Jurkat, Clone E6-1 (cell line): ENCODE data around the gene ZSCAN31. TPM values are rescaled to one million over a fixed set of nuclear protein-coding genes. Genes with fewer than 3 reads are reported as not detected.
"Not testable (repeated sequence)": the region's sequence is repeated elsewhere in the genome, so short reads cannot be mapped to it uniquely, and the experiment has no call there.

Experiments
- DNase-seq: peaks from one replicate; pipeline ENCODE4 v3.0.0-alpha.2; 2011; ENCODE audit warnings: low read depth, low spot score
- H3K4me3 ChIP-seq: 2 replicates; pipeline ENCODE4 v1.5.1; 2011; ENCODE audit warnings: mild to moderate bottlenecking, low read length, control low read depth, moderate library complexity
- polyA plus RNA-seq: library from polyadenylated mRNA; unstranded; fragments of >200 nt; gene quantifications from one replicate; pipeline ENCODE4 v1.2.1, GENCODE V29; 2012; ENCODE audit warnings: missing spikeins; ENCODE audit not compliant: insufficient read length, insufficient read depth

Gene ZSCAN31
- polyA plus RNA-seq, result 5.6 TPM

DNA sequence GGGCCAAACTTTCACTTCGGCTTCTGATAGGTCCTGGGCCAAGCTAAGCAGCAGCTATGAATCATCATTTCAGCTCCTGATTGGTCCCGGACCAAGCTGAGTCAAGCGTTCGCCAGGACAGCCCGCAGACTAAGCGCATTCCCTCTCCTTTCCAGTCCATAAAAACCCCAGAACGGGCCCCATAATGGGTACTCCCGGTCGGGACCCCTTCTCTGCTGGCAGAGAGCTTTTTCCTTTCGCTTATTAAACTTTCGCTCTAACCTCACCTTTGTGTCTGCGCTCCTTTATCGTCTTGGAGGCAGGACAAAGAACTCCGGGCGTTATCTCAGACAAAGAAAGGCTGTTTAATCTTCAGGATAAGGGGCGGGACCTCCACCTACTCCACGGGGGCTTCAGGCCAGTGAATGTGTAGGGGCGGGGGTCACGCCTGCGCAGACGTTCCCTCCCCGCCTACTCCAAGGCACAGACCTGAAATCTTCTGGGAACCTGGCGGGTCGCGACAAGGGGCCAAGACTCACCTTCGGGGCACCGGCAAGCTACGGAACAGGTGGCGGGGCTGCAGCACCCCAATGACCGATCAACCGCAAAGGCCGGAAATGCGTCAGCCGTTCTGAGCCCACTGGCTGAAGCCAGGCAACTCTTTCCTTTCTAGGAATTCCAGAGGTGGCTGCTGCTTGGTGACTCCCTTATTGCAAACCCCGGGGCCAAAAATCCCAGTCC lies at the start of gene ZSCAN31:
ZSCAN31 (minus strand) TSS at position 585 of the 720 bp plus-strand sequence. CDS start 6,465 bp downstream, outside the sequence.
- peak; percentile 91 for DNase-seq
- H3K4me3 ChIP-seq, result peak within 1 kb of the TSS; percentile 81

- no peak overlapping the region for H3K4me3 ChIP-seq
- DNase-seq, result no peak
Measured at GRCh38 chr6:28384143-28384533, 48.2 kb upstream of the ZSCAN31 start.

GRCh38 chr6:28383235-28384142 lies 47.5 kb upstream of the ZSCAN31 start:
- no peak for DNase-seq
- no peak overlapping the region for H3K4me3 ChIP-seq

DNA sequence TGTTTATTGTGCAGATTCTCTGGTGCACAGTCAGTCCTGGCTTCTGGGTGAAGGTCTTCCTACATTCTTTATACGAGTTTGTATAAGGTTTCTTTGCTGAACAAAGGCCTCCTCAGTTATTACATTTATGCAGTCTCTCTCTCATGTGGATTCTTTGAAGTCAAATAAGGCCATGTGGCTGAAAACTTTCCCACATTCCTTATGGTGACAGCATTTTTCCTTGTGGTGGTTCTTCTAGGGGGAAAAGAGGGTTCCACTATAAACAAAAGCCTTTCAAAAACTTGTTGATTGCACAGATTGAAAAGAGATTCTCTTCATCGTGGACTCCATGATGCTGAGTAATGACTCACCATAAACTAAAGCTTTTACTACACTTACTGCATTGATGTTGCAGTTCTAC lies 44.4 kb upstream of the ZSCAN31 start:
- H3K4me3 ChIP-seq, result no peak overlapping the region
- no peak for DNase-seq

DNA sequence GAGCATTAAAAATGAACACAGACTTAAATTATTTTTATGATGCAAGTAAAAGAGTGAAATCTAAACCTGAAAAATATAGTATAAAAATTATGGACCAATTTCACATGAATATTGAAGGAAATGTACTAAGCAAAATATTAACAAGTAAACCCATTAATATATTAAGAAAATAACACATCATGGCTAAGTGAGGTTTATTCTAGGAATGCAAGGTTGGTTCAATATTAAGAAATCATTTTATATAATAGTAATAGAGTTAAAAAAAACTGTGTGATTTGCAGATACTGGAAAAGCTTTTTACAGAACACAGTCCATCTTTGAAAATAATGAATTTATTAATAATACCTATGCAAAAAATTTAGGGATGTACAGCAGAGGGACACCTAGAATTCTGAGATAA lies 42.7 kb upstream of the ZSCAN31 start:
- no peak overlapping the region for H3K4me3 ChIP-seq
- DNase-seq, result no peak

GRCh38 chr6:28377879-28378278 lies 41.9 kb upstream of the ZSCAN31 start:
- H3K4me3 ChIP-seq, result no peak overlapping the region
- DNase-seq, result no peak

DNA sequence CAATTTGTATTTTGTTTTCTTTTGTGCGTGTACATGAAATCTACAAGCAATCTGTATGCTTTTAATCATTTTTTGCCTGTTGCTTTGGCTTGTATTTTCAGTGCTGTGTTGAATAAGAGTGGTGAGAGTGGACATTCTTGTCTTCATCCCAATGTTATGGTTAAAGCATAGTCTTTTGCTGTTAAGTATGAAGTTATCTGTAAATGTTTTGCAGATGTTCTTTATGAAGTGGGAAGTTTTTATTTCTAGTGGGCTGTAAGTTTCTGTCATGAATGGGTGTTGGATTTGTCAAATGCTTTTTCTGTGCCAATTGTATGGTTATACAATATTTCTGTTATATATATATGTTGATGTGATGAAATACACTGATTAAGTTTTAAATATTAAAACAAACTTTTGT lies 38.0 kb upstream of the ZSCAN31 start:
- no peak for DNase-seq
- no peak overlapping the region for H3K4me3 ChIP-seq

- no peak overlapping the region for H3K4me3 ChIP-seq
- no peak for DNase-seq
Measured at GRCh38 chr6:28371706-28372451, 35.9 kb upstream of the ZSCAN31 start.

GRCh38 chr6:28371280-28371679 lies 35.3 kb upstream of the ZSCAN31 start:
- H3K4me3 ChIP-seq, result no peak overlapping the region
- DNase-seq, result no peak

- DNase-seq, result peak; percentile 12
- no peak overlapping the region for H3K4me3 ChIP-seq
Measured at GRCh38 chr6:28370440-28370839, 34.5 kb upstream of the ZSCAN31 start.

DNA sequence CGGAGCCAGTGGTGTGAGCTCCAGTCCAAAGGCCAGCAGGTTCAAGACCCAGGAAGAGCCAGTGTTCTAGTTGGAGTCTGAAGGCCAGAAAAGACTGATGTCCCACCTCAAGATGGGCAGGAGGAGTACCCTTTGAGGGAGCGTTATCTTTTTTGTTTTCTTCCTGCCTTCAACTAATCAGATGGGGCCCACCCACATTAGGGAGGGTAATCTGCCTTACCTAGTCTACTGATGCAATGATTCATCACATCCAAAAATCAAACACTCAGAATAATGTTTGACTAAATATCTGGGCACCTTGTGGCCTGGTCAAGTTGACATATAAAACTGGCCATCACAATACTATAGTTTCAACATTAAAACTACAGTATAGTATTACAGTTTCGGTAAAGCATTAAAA lies 33.5 kb upstream of the ZSCAN31 start:
- DNase-seq, result no peak
- no peak overlapping the region for H3K4me3 ChIP-seq

GRCh38 chr6:28368522-28368921 lies 32.6 kb upstream of the ZSCAN31 start:
- H3K4me3 ChIP-seq, result no peak overlapping the region
- DNase-seq, result no peak

- not testable (repeated sequence) for DNase-seq, H3K4me3 ChIP-seq
Measured at GRCh38 chr6:28365590-28365989, 29.6 kb upstream of the ZSCAN31 start.

DNA sequence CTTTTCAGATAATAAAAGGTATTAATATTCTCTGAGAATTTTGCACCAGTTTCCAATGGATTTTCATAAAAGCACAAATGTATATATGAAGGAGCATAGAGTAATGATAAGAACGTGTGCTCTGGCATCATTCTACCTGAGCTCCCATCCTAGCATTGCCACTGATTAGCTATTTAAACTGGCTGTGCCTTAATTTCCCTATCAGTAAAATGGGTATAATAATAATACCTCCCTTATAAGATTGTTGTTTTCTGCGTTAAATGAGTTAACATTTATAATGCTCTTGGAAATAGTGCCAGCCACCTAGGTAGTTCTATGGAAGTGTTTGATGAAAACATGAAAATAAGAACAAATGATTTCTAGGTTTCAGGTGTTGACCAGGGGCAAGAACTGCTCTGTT lies 25.0 kb upstream of the ZSCAN31 start:
- no peak for DNase-seq
- H3K4me3 ChIP-seq, result no peak overlapping the region

DNA sequence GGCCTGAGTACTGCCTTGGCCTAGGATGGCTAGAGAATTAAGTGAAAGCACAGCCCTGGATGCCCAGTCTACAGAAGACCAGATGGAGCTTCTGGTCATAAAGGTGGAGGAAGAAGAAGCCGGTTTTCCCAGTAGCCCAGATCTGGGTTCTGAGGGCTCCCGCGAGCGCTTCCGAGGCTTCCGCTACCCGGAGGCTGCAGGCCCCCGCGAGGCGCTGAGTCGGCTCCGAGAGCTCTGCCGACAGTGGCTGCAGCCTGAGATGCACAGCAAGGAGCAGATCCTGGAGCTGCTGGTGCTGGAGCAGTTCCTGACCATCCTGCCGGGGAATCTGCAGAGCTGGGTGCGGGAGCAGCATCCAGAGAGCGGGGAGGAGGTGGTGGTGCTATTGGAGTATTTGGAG lies 23.6 kb upstream of the ZSCAN31 start:
- not testable (repeated sequence) for H3K4me3 ChIP-seq, DNase-seq

DNA sequence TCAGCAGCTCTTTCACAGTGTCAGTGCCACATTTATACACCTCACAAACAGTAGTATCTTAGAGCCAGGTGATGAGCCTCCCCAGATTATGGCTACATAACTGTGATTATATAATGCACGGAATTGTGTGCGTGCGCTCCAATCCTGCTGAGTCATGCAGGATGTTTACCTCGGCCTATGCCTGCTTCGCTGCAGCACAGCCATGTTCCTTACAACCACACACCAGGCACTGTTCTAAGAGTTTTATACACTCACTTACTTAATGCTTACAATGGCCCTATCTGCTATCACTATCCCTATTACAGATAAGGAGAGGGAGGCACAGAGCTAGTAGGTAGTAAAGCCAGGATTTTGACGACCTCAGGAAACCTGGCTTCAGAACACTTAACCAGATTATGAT lies 21.1 kb upstream of the ZSCAN31 start:
- no peak overlapping the region for H3K4me3 ChIP-seq
- DNase-seq, result no peak

GRCh38 chr6:28356666-28357020 lies 20.7 kb upstream of the ZSCAN31 start:
- H3K4me3 ChIP-seq, result no peak overlapping the region
- DNase-seq, result no peak

DNA sequence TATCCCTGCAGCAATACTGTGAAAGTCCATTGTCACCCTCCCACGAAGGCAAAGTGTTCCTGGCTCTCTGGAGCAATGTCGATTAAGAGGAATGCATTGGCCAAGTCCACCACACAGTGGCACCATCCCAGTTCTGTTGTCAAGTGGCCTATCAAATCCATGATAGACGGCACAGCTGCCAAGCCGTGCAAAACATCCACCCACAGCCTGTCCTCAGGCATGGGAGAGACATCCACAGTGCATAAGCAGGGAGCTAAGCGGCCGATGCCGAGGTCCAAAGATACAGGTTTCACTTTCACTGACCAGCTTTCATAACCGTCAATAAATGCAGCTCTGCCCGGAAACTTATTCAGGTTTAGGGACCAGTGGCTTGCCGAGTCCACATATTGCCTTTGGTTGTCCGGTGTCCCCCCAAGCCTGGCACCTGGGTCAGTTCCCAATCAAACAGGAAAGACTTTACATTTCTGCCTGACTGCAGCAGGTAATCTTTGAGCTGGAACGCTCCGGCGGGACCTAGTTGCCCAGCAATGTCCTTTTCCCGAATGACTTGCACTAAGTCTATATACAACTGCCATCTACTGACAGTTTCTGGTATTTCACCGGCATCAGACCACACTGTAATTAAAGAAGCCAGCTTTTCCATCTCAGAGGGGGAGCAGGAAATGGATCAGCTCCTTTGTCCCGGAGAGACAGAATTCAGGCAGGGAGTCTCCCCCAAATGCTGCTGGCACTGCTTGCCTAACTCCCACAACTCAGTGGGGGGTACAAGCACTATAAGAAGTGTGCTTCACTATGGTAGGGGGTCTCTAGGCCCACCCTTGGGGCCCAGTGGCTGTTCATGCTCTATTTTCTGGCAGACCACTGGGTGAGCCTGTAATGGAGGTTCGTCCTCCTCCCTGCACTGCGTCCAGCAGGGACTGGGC lies 20.1 kb upstream of the ZSCAN31 start:
- peak; percentile 69 for DNase-seq
- no peak overlapping the region for H3K4me3 ChIP-seq
